Stimulated activated CD4-positive, alpha-beta T cell treated with anti-CD3 and anti-CD28 coated beads, TNF-alpha, amount 100 ng/mL, for 4 hours (primary cell): ENCODE results near the gene PLEKHM3.

Experiments
- DNase-seq, 3 experiments: peaks; one replicate each; pipeline ENCODE4 v3.0.0-alpha.2; 2020; ENCODE audit warnings: low read depth in 3 of 3

Gene PLEKHM3

GRCh38 chr2:207887500-207887899 lies 137.8 kb downstream of the PLEKHM3 start:
- no peak for DNase-seq

DNA sequence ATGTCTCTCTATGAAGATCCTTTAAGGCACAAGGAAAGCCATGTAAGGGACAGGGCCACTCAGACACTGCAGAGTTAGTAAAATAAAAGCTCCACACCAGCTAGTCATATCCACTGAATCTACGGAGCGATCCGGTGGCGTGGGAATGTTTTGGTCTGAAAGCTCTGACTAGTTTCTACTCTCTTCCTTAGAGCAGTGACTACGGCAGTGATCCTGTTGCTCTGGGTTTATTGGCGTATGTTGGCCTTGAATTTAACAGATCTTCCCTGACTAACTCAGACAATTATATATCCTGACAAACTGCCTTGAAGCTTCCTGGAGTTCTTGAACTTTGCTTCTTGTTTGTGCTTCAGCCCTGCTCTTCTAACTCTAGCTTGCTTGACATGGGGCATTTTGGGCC lies 140.3 kb downstream of the PLEKHM3 start:
- no peak for DNase-seq

GRCh38 chr2:207884127-207884526 lies 141.2 kb downstream of the PLEKHM3 start:
- no peak for DNase-seq

- no peak for DNase-seq
These were observed 142.1 kb downstream of the PLEKHM3 start for GRCh38 chr2:207883002-207883780.

DNA sequence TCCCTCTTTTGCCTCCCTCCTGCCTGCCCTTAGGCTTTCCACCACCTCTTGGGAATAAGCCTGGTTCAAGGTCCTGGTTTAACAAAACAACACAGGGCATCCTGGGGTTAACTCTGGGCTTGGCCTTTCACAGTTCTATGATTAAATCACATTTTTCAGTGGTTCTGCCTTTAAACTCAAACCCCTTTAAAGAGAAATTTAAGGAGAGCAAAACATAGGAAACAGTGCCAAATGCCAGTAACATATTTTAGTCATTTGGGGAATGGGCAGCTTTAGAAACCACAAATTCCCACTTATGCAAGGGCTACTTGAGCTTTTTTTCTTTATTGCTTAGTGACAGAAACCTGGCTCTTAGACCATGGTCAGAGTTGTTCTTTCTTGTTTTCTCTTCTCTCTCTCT lies 143.4 kb downstream of the PLEKHM3 start:
- no peak for DNase-seq

- no peak for DNase-seq
These were observed 145.8 kb downstream of the PLEKHM3 start for GRCh38 chr2:207879536-207879935.

DNA sequence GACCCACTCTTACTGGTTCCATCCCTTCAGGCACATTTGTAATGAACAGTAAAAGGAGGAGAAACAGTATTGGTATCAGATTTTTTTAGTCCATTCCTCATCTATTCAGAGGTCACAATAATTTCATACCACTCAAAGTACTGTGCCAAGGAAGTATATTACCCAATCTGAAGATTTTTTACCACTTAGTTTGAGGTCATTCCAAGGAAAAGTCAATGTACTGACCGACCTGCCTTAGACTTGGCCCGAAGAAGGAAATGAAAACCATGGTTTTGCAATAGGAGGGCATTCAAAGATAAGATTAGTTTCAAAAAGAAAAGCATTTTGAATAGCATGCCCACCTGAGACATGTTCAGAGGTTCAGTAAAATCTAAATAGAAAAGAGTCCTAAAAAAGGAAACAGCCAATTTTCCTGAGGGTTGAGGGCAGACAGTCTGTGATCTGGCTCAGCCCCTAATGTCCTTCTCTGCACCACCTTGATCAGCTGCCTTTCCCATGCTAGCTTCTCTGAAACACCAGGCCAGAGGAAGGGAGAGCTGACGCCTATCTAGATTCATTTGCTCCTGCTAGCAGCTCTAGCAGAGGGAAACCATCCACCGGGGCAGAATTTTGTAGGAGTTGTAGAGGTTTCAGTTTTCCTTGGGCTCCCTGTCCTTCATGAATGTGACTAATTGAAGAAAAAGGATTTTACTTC lies 148.3 kb downstream of the PLEKHM3 start:
- no peak for DNase-seq

DNA sequence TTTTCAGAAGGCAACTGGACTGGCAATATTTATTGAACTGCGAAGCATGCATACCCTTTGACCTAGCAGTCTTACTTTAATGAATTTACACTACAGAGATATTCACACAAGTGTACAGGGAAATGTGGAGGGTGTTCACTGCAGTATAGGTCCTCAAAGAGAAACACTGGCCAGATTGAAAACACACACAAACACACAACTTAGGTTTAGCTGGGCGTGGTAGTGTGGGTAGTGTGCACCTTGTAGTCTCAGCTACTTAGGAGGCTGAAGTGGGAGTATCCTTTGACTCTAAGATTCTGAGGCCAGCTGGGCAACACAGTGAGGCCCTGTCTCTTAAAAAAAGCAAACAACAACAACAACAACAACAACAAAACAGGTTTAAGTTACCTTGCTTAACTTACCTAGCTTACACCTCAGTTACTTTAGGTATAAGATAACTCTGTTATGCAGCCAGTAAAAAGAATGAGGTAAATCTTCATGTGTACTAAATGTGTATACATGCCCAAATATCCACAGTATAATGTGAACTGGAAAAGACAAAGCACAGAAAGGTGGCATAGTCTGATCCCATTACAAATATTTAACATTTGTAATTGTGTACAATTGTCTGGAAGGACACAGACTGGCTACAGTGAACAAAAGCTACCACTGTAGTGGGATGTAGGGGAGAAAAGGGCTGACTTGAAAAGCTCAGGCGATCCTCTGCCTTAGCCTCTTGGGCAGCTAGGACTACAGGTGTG lies 149.7 kb downstream of the PLEKHM3 start:
- DNase-seq = no peak

- no peak for DNase-seq
These were observed 151.5 kb downstream of the PLEKHM3 start for GRCh38 chr2:207873794-207874193.

GRCh38 chr2:207871911-207872310 lies 153.4 kb downstream of the PLEKHM3 start:
- no peak for DNase-seq

- no peak for DNase-seq
These were observed 153.8 kb downstream of the PLEKHM3 start for GRCh38 chr2:207871506-207871905.

GRCh38 chr2:207870814-207871213 lies 154.5 kb downstream of the PLEKHM3 start:
- no peak for DNase-seq

- DNase-seq = no peak
These were observed 155.2 kb downstream of the PLEKHM3 start for GRCh38 chr2:207869784-207870778.

DNA sequence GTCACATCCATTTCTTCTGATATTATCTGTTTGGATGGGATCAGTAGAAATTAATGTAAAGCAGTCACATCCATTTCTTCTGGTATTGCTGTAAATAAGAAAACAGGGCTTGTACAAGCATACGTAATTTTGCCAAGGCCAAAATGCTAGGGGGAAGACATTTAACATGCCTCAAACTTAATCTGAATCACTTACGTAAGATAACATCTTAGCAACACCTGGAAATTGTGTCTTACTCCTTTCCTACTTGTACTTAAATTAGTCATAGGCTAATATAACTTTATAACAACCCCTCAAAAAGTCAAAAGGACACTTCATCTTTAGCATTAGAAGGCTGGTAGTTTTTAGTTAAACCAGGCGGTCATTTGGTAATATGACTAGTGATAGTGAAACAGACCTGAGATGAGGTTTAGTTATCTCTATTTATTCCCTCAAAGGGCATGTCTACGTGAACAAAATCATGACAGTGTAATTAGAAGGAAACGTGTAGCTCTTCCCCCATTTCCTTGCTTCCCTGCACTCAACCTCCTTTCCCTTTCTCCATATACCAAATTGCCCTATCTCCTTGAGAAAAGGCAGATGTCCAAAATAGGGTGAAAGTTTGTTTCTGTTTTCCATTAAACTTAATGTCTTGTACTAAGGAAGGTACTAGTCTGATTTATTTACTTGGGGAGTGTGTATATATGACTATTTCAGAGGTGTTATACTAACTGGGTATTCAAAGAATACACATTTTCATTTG lies 156.3 kb downstream of the PLEKHM3 start:
- no peak for DNase-seq

DNA sequence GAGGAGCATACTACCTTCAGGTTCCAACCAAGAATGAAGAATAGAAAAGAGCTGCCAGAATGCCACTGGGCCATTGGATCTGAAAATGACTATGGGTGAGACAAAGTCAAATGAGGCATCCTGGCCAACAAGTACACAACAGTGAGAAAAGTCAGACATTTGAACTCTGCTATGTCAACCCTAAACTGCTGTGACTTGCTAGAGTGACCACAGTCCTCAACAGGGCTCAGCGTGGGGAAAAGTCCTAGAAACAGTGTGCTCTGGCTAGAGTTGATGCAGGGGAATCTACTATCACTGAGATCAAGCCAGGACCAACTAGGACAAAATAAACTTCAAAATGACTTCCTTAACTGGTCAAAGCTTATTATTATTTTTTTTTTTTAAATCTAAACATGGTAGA lies 157.4 kb downstream of the PLEKHM3 start:
- no peak for DNase-seq

DNA sequence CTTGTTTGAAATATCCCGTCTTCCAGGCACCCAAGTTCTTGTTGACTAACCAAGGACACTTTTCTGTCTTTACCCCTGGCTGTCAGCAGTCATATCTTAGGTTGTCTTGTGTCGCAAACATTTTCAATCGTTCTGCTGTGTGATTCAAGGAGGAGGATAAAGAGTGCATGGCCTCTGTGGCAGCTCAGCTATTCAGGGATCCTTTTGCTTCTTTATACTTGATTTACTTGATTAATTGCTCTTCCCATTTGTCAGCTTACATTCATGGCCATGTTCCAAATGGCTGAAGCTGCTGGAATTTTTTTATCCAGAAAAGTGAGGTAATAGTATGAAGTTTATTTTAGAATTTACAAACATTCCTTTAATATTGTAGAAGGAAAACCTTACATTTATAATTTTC lies 158.3 kb downstream of the PLEKHM3 start:
- no peak for DNase-seq

- DNase-seq = no peak
These were observed 160.1 kb downstream of the PLEKHM3 start for GRCh38 chr2:207865210-207865609.

DNA sequence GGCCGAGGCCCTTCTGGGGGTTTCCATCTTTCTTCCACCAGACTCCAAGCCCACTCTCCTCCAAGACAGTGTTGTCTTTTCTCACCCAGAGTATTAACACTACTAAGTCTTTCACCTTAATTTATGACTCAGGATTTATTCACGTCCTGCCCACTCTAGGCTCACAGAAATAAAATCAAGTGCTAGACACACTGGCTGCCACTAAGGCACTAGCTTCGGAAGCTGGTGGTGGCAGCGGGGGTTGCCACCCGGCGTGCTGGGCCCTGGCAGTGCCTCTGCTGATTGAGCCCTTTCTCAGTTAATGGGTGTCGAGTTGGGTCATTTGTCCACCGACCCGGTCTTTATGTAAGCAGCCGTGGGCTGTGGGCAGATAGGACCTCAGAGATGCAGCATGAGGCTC lies 162.0 kb downstream of the PLEKHM3 start:
- no peak for DNase-seq

GRCh38 chr2:207861789-207862188 lies 163.5 kb downstream of the PLEKHM3 start:
- no peak for DNase-seq

DNA sequence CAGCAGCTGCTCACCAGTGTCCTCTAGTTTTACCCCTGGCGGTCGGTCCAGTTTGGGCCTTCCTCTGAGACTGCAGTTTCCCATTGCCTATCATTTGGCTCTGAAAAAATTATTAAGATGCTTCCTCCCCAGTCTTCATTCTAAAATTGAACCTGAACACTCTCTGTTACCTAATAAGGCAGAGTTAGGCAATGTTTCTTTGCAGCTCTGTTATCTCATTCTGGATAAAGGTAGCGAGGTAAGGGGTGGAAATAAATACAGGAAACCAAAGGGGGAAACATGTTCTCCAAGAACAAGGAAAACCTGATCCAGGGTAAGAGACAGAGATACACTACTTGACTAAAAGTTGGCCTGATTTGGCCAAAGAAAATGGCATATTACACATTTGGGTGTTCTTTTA lies 164.6 kb downstream of the PLEKHM3 start:
- no peak for DNase-seq

- DNase-seq = no peak
These were observed 169.7 kb downstream of the PLEKHM3 start for GRCh38 chr2:207855591-207855990.
